Measurements from ENCODE around the gene FOXN3.

FOXN3 gene

GRCh38 chr14:89249065-89249695 is 167.9 kb downstream of the FOXN3 start:
- DNase-seq (ENCODE audit: low read depth) = no peak

- DNase-seq (ENCODE audit: low read depth) = no peak
These were observed 168.5 kb downstream of the FOXN3 start for GRCh38 chr14:89248411-89249064.

GRCh38 chr14:89247457-89248122 is 169.4 kb downstream of the FOXN3 start:
- DNase-seq (ENCODE audit: low read depth) = no peak

GRCh38 chr14:89246290-89246689 is 170.7 kb downstream of the FOXN3 start:
- DNase-seq (ENCODE audit: low read depth) = no peak

GRCh38 chr14:89245802-89246201 is 171.2 kb downstream of the FOXN3 start:
- no peak for DNase-seq (ENCODE audit: low read depth)

GRCh38 chr14:89244720-89245119 is 172.3 kb downstream of the FOXN3 start:
- DNase-seq (ENCODE audit: low read depth) = no peak

- no peak for DNase-seq (ENCODE audit: low read depth)
These were observed 173.3 kb downstream of the FOXN3 start for GRCh38 chr14:89243741-89244140.

GRCh38 chr14:89243286-89243685 is 173.7 kb downstream of the FOXN3 start:
- DNase-seq (ENCODE audit: low read depth) = no peak

GRCh38 chr14:89242652-89243279 is 174.3 kb downstream of the FOXN3 start:
- DNase-seq (ENCODE audit: low read depth) = no peak

GRCh38 chr14:89241934-89242651 is 174.9 kb downstream of the FOXN3 start:
- no peak for DNase-seq (ENCODE audit: low read depth)

- DNase-seq (ENCODE audit: low read depth) = no peak
These were observed 175.8 kb downstream of the FOXN3 start for GRCh38 chr14:89241257-89241656.

- DNase-seq (ENCODE audit: low read depth) = no peak
These were observed 176.6 kb downstream of the FOXN3 start for GRCh38 chr14:89240414-89240813.

GRCh38 chr14:89239023-89239422 is 178.0 kb downstream of the FOXN3 start:
- no peak for DNase-seq (ENCODE audit: low read depth)

- no peak for DNase-seq (ENCODE audit: low read depth)
These were observed 179.0 kb downstream of the FOXN3 start for GRCh38 chr14:89237921-89238529.

- DNase-seq (ENCODE audit: low read depth) = no peak
These were observed 180.2 kb downstream of the FOXN3 start for GRCh38 chr14:89236851-89237250.

- no peak for DNase-seq (ENCODE audit: low read depth)
These were observed 183.8 kb downstream of the FOXN3 start for GRCh38 chr14:89233184-89233583.

- DNase-seq (ENCODE audit: low read depth) = no peak
These were observed 184.6 kb downstream of the FOXN3 start for GRCh38 chr14:89232265-89233070.

GRCh38 chr14:89231426-89232113 is 185.5 kb downstream of the FOXN3 start:
- no peak for DNase-seq (ENCODE audit: low read depth)

- DNase-seq (ENCODE audit: low read depth) = no peak
These were observed 188.0 kb downstream of the FOXN3 start for GRCh38 chr14:89228921-89229639.

- DNase-seq (ENCODE audit: low read depth) = no peak
These were observed 189.6 kb downstream of the FOXN3 start for GRCh38 chr14:89227496-89227836.
